Neural cell (in vitro differentiated cells): ENCODE data around the gene TCF12. TPM values are rescaled to one million over a fixed set of nuclear protein-coding genes. Genes with fewer than 3 reads are reported as not detected.

Source experiments
- H2AFZ ChIP-seq: fragments of 200-600, 300-800 bp; sonication (generic), shearing (Covaris generic); 2 replicates; pipeline ENCODE4 v1.6.0; 2014; ENCODE audit warnings: low read depth, mild to moderate bottlenecking, antibody characterized with exemption, low read length, moderate library complexity
- H3F3A ChIP-seq: fragments of 200-600 bp; shearing (Covaris generic); 2 replicates; pipeline ENCODE4 v1.6.1; 2016; ENCODE audit warnings: mild to moderate bottlenecking, moderate library complexity, mixed read lengths, antibody characterized with exemption, low read length; ENCODE audit not compliant: insufficient read depth, poor library complexity, severe bottlenecking
- H3K27ac ChIP-seq: fragments of 200-600, 300-800 bp; sonication (generic), shearing (Covaris generic); 2 replicates; pipeline ENCODE4 v1.5.1; 2014; ENCODE audit warnings: mild to moderate bottlenecking, low read length, moderate library complexity
- H3K27me3 ChIP-seq: fragments of 300-800, 200-600 bp; sonication (generic), shearing (Covaris generic); 2 replicates; pipeline ENCODE4 v1.6.0; 2014; ENCODE audit warnings: mild to moderate bottlenecking, low read depth, low read length, moderate library complexity; ENCODE audit not compliant: insufficient read depth
- H3K36me3 ChIP-seq: fragments of 300-800, 200-600 bp; sonication (generic), shearing (Covaris generic); 2 replicates; pipeline ENCODE4 v1.5.1; 2014; ENCODE audit warnings: mild to moderate bottlenecking, antibody characterized with exemption, low read length, moderate library complexity; ENCODE audit not compliant: insufficient read depth
- H3K4me2 ChIP-seq: fragments of 300-800, 200-600 bp; sonication (generic), shearing (Covaris generic); 2 replicates; pipeline ENCODE4 v1.6.0; 2014; ENCODE audit warnings: mild to moderate bottlenecking, low read length
- H3K4me3 ChIP-seq: fragments of 300-800, 200-600 bp; sonication (generic), shearing (Covaris generic); 2 replicates; pipeline ENCODE4 v1.5.1; 2014; ENCODE audit warnings: mild to moderate bottlenecking, low read length, moderate library complexity
- H3K79me2 ChIP-seq: fragments of 200-600 bp; shearing (Covaris generic); replicated peaks from 2 replicates; pipeline ENCODE4 v1.6.0; 2014; ENCODE audit warnings: mild to moderate bottlenecking, low read length, moderate library complexity; ENCODE audit not compliant: insufficient read depth
- H3K9ac ChIP-seq: fragments of 300-800, 200-600 bp; sonication (generic), shearing (Covaris generic); 2 replicates; pipeline ENCODE4 v1.6.1; 2016; ENCODE audit warnings: mild to moderate bottlenecking, low read length, mixed read lengths
- H3K9me2 ChIP-seq: fragments of 200-600 bp; shearing (Covaris generic); 2 replicates; pipeline ENCODE4 v1.6.1; 2016; ENCODE audit warnings: mild to moderate bottlenecking, low read length, mixed read lengths; ENCODE audit not compliant: insufficient read depth
- H3K9me3 ChIP-seq: fragments of 200-600, 300-800 bp; sonication (generic), shearing (Covaris generic); 2 replicates; pipeline ENCODE4 v1.6.1; 2016; ENCODE audit warnings: mild to moderate bottlenecking, mixed run types, low read length, moderate library complexity, mixed read lengths
- H4K20me1 ChIP-seq: fragments of 200-600 bp; shearing (Covaris generic); 2 replicates; pipeline ENCODE4 v1.6.1; 2016; ENCODE audit warnings: mild to moderate bottlenecking, mixed run types; ENCODE audit not compliant: insufficient read depth
- CTCF ChIP-seq: fragments of 450-650 bp; IDR thresholded peaks from 2 replicates; pipeline ENCODE4 v1.5.1; 2014; ENCODE audit warnings: antibody characterized with exemption, mild to moderate bottlenecking, moderate library complexity; ENCODE audit not compliant: poor library complexity, severe bottlenecking
- EP300 ChIP-seq: fragments of 450-650 bp; conservative IDR thresholded peaks from 2 replicates; pipeline ENCODE4 v1.6.1; 2014; ENCODE audit warnings: antibody characterized with exemption, mild to moderate bottlenecking, moderate library complexity; ENCODE audit not compliant: poor library complexity, severe bottlenecking
- EZH2 ChIP-seq: fragments of 200-600, 300-800 bp; shearing (Covaris generic), sonication (generic); IDR thresholded peaks from 2 replicates; pipeline ENCODE4 v1.6.1; 2014; ENCODE audit warnings: antibody characterized with exemption, low read length, borderline replicate concordance, mild to moderate bottlenecking; ENCODE audit not compliant: insufficient read depth, poor library complexity, severe bottlenecking
- MXI1 ChIP-seq: fragments of 450-650 bp; conservative IDR thresholded peaks from 2 replicates; pipeline ENCODE4 v1.6.1; 2014; ENCODE audit warnings: antibody characterized with exemption, mild to moderate bottlenecking; ENCODE audit not compliant: poor library complexity, severe bottlenecking
- POLR2AphosphoS5 ChIP-seq: IDR thresholded peaks from 2 replicates; pipeline ENCODE4 v1.6.1; 2012
- RAD21 ChIP-seq: fragments of 450-650 bp; conservative IDR thresholded peaks from 2 replicates; pipeline ENCODE4 v1.6.1; 2014; ENCODE audit warnings: antibody characterized with exemption, mild to moderate bottlenecking, moderate library complexity
- SMC3 ChIP-seq: fragments of 450-650 bp; conservative IDR thresholded peaks from 2 replicates; pipeline ENCODE4 v1.6.1; 2014; ENCODE audit warnings: antibody characterized with exemption, mild to moderate bottlenecking, moderate library complexity; ENCODE audit not compliant: poor library complexity
- TAF1 ChIP-seq: IDR thresholded peaks from 2 replicates; pipeline ENCODE4 v1.6.1; 2012; ENCODE audit warnings: low read depth
- polyA minus RNA-seq: library from RNA; depleted of rRNA, polyadenylated mRNA; stranded (reverse); fragments of >200 nt; gene quantifications from 2 replicates; pipeline ENCODE4 v1.2.3, GENCODE V29; 2014
- polyA plus RNA-seq: library from polyadenylated mRNA; depleted of rRNA; stranded (reverse); fragments of >200 nt; gene quantifications from 2 replicates; pipeline ENCODE4 v1.2.3, GENCODE V29; 2014
- TF ChIP-seq, protein P1 (sequence below): IDR thresholded peaks from 2 replicates; pipeline ENCODE4 v1.6.1; 2012; ENCODE audit warnings: borderline replicate concordance

TCF12 gene
- polyA plus RNA-seq (46.1 and 52.7 TPM in 2 replicates), polyA minus RNA-seq (143 and 173 TPM in 2 replicates)

DNA sequence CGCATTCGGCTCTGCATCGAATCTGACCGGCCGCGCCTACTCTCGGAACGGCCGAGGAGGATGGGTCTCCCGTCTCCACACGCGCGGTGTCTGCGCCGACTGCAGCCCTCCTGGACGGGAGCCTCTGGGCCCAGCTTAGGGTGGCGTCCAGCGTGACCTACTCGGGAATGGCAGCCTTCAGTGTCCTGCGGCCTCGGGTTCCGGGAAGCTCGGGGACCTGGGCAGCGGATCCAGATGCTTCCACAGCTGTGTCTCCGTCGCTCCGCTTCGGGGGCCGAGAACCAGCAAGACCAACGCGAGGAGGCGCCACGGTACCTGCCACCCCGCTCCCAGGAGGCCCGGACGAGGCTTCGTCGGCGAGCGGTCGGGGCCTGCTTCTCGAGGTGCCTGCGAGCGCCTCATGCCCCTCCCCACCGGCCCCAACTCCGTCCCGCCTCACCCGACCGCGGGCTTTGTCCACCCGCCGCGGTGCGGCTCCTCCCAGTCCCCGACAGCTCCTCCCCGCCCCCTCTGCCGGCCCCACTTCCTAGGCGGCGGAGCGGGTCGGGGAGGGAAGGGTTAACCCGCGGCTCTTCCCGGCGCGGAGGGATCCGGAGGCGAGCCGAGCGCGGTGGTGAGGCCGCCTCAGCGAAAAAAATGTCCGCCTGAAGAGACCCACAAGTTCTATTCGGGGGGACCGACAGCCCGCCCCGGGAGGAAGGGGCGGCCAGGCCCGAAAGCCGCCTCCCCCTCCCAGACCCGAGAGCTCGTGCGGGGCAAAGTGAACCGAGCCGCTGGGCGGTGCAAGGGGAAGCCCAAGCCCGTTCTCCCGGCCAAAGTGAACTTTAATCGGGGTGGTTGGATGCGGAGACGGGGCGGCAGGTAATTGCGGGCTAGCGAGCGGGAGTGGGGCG, at the start of gene TCF12:
TSS of gene TCF12 (plus strand) at position 599 of the 893 bp plus-strand sequence. CDS start 1,270 bp downstream, outside the sequence.
- Histone ChIP-seq H3K4me3 (peak within 1 kb of the TSS; percentile 79), H4K20me1 (no peaks in the 10 kb centered on the region), H3K36me3 (no peaks in the 10 kb centered on the region), H3K9ac (peak within 1 kb of the TSS; percentile 83), H3K9me2 (no peaks in the 10 kb centered on the region), H3K27me3 (no peaks in the 10 kb centered on the region), H3K79me2 (peaks cover 37% of the 10 kb centered on the region), H3K4me2 (peak within 1 kb of the TSS; percentile 57), H3K27ac (peak within 1 kb of the TSS; percentile 79), H3F3A (no peaks in the 10 kb centered on the region), H2AFZ (peak within 1 kb of the TSS; percentile 91), H3K9me3 (no peaks in the 10 kb centered on the region)
- TF ChIP-seq, protein P1, sequence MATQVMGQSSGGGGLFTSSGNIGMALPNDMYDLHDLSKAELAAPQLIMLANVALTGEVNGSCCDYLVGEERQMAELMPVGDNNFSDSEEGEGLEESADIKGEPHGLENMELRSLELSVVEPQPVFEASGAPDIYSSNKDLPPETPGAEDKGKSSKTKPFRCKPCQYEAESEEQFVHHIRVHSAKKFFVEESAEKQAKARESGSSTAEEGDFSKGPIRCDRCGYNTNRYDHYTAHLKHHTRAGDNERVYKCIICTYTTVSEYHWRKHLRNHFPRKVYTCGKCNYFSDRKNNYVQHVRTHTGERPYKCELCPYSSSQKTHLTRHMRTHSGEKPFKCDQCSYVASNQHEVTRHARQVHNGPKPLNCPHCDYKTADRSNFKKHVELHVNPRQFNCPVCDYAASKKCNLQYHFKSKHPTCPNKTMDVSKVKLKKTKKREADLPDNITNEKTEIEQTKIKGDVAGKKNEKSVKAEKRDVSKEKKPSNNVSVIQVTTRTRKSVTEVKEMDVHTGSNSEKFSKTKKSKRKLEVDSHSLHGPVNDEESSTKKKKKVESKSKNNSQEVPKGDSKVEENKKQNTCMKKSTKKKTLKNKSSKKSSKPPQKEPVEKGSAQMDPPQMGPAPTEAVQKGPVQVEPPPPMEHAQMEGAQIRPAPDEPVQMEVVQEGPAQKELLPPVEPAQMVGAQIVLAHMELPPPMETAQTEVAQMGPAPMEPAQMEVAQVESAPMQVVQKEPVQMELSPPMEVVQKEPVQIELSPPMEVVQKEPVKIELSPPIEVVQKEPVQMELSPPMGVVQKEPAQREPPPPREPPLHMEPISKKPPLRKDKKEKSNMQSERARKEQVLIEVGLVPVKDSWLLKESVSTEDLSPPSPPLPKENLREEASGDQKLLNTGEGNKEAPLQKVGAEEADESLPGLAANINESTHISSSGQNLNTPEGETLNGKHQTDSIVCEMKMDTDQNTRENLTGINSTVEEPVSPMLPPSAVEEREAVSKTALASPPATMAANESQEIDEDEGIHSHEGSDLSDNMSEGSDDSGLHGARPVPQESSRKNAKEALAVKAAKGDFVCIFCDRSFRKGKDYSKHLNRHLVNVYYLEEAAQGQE, result peak; percentile 66
- TF ChIP-seq CTCF (peak; percentile 63), RAD21 (peak; percentile 58), TAF1 (peak; percentile 97), MXI1 (peak; percentile 43), POLR2AphosphoS5 (peak; percentile 71), SMC3 (peak; percentile 70), EZH2 (no peak), EP300 (peak; percentile 68)

DNA sequence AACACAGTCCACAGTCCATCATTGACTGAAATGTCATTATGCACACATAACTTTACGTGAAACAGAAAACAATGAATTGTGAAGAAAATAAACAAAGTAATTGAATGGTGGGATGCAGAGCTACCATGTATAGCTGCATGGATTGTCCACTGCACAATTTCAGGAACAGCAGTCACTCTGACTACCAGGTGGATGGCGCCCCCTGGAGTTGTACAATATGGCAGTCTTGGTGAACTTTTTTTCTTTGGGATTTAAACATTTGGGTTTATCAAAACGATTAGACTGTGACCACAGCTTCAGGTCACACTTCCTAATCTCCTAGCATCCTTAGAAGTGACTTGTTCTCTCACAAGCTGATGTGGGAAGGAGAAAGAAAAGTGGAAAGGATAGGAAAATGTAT, 48.9 kb upstream of the TCF12 start:
- no peaks in the 10 kb centered on the region for H3K36me3 ChIP-seq
- no peak overlapping the region for H3K4me2 ChIP-seq
- H2AFZ ChIP-seq, result no peak overlapping the region
- H3K4me3 ChIP-seq, result no peak overlapping the region
- no peaks in the 10 kb centered on the region for H3K27me3 ChIP-seq
- H3K9me2 ChIP-seq, result no peaks in the 10 kb centered on the region
- H3F3A ChIP-seq, result no peaks in the 10 kb centered on the region
- H3K79me2 ChIP-seq, result no peaks in the 10 kb centered on the region
- H3K9me3 ChIP-seq, result no peaks in the 10 kb centered on the region
- H4K20me1 ChIP-seq, result no peaks in the 10 kb centered on the region
- no peak for TF ChIP-seq POLR2AphosphoS5
- no peak for TF ChIP-seq EZH2
- TF ChIP-seq, protein P1, result no peak
- peak; percentile 27 for TF ChIP-seq SMC3
- no peak for TF ChIP-seq MXI1
- no peak for TF ChIP-seq EP300
- TF ChIP-seq CTCF, result peak; percentile 40
- TF ChIP-seq RAD21, result peak; percentile 39
- no peak for TF ChIP-seq TAF1
- no peak overlapping the region for H3K27ac ChIP-seq
- no peak overlapping the region for H3K9ac ChIP-seq
